ENCODE measurements around the gene OTOP2.
"Not testable (repeated sequence)": the region's sequence is repeated elsewhere in the genome, so short reads cannot be mapped to it uniquely, and the experiment has no call there.

OTOP2 gene

DNA sequence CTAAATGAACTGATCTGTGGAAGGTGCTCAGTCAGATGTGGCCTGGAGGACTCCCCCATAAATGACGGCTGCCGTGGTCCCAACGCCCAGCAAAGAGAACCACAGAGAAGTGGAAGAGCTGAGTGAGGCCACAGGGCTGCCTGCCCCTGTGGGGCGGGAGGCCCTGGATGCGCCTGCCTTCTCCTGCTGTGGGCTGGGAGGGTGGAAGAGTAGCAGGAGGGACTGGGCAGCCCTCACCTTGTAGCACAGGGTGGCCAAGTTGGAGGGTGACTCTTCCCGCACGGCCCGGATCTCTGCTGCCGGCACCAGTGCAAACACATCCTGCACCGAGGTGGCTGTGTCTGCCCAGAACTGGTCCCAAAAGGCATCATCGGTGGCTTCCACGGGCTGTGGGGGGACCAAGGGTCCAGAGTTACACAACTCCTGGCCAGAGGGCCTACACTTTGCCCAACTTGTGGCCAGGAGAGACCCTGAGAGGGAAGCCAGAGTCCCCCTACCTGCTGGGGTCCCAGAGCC lies 40.2 kb downstream of the OTOP2 start:
- TF ChIP-seq, protein P1, sequence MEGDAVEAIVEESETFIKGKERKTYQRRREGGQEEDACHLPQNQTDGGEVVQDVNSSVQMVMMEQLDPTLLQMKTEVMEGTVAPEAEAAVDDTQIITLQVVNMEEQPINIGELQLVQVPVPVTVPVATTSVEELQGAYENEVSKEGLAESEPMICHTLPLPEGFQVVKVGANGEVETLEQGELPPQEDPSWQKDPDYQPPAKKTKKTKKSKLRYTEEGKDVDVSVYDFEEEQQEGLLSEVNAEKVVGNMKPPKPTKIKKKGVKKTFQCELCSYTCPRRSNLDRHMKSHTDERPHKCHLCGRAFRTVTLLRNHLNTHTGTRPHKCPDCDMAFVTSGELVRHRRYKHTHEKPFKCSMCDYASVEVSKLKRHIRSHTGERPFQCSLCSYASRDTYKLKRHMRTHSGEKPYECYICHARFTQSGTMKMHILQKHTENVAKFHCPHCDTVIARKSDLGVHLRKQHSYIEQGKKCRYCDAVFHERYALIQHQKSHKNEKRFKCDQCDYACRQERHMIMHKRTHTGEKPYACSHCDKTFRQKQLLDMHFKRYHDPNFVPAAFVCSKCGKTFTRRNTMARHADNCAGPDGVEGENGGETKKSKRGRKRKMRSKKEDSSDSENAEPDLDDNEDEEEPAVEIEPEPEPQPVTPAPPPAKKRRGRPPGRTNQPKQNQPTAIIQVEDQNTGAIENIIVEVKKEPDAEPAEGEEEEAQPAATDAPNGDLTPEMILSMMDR (IDR thresholded peaks at IDR 0.05; ENCODE audit: extremely low read depth, missing control alignments): no peak
- no peak for DNase-seq (ENCODE audit: low spot score)

DNA sequence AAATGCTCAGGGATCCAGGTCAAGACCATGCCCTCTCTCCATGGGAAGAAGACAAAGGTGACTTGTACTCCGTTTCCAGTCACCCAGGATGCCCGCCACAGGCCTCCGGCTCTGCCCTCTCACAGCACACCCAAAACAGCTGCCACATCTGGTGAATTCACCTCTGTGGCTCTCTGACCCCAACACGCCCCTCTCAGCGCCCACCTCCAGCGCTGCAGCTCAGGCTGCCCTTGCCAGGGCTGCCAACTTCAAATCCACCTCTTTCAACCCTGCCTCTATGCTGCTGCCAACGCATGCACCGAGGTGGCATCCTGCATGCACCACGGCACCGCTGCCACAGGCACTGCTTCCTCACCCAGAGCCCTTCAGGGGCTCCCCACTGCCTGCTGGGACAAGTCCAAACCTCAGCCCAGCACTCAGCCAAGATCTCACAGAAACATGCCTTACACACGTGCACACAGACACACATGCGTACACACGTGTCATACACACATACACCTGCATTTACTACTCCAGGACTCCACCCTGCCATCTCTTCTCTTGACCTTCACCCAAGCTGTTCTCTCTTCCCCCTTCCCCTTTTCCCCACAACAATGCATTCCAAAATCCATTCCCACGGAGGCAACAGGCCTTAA lies 41.0 kb downstream of the OTOP2 start:
- DNase-seq (ENCODE audit: low spot score): no peak

DNA sequence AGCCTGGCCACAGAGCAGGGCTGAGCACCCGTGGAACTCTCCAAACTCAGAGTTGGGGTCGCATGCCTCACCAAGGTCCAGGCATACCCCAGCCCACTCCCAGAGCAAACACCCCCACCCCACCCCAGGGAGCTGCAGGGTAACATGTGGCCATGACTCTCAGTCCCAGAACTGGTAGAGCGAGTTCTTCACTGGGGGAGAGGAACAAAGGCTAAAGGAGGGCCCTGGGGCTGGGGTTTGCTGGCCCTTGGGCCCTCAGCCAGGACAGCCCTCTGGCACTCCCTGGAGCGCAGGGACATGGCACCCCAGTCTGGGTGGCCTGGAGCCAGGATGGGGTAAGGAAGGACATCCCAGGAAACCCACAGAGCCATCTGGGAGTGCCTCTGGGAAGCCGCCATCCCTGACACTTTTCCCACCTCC lies 44.3 kb downstream of the OTOP2 start:
- DNase-seq (ENCODE audit: low spot score): no peak
- TF ChIP-seq, protein P1 (IDR thresholded peaks at IDR 0.05; ENCODE audit: extremely low read depth, missing control alignments): no peak

More for the DNA sequence above, 41.0 kb downstream of the OTOP2 start:
- TF ChIP-seq, protein P1 (IDR thresholded peaks at IDR 0.05; ENCODE audit: extremely low read depth, missing control alignments): no peak

DNA sequence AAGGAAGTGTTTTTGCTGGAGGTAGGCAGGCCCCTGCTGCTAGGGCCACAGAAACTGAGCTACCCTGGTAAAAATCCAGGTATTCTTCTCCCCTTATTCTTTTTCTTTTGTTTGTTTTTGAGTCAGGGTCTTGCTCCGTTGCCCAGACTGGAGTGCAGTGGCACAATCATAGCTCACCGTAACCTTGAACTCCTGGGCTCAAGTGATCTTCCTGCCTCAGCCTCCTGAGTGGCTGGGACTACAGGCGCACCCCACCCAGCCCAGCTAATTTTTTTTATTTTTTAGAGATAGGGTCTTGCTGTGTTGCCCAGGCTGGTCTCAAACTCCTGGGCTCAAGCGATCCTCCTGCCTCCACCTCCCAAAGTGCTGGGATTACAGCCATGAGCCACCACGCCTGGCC lies 45.4 kb downstream of the OTOP2 start:
- not testable (repeated sequence) for DNase-seq (ENCODE audit: low spot score)

DNA sequence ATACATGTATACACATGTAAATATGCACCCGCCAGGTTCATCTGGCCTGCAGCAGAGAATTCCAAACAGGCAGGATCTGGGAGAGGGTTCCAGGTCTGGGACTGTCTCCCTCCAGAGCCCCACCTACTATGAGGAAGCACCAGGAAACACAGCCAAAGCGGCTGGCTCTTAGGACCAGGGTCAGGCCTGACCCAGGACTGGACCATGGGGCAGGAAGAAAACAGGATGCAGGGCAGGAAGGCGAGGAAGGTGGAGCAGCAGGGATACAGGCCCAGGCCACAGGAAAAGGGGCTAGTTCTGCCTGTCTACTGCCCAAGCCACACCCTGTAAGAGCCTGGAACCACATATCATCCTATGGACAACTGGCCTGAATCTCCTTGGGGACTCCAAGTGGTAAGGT lies 46.3 kb downstream of the OTOP2 start:
- no peak for DNase-seq (ENCODE audit: low spot score)
- TF ChIP-seq, protein P1 (IDR thresholded peaks at IDR 0.05; ENCODE audit: extremely low read depth, missing control alignments): no peak

DNA sequence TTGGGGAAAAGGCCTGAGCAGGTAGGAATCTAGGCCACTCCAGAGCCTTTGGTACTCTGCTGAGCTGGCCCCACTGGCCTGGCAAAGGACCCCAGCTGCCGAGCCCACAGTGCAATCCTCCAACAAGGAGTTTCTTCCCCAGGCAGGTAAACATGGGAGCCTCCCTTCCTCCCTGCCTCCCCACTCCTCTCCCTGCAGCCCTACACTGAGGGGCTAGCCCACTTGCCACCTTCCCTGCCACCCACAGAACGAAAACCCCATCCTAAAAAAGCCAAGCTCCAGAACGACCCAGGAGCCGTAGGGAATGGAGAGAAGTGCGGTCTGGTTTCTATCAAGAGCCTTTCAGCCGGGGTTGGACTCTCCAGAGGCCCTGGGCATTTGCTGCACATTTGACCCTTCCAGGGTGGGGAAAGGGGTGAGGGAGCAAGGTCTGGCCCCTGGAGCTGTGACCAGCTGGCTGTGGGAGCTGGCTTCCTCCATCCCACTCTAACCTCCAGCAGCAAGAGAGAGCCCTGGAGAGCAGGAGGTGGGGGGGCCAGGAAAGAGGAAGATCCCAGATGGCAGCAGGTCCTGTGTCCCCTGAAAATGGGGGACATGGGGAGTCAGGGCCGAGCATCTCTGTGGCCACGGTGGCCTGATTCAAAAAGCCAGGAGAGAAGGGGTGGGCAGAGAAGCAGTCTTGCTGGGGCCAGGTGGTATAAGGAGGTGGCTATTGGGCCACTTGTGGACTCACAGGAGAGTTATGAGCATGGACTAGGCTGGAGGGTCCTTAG lies 47.2 kb downstream of the OTOP2 start:
- TF ChIP-seq, protein P1 (IDR thresholded peaks at IDR 0.05; ENCODE audit: extremely low read depth, missing control alignments): no peak
- DNase-seq (ENCODE audit: low spot score): no peak

DNA sequence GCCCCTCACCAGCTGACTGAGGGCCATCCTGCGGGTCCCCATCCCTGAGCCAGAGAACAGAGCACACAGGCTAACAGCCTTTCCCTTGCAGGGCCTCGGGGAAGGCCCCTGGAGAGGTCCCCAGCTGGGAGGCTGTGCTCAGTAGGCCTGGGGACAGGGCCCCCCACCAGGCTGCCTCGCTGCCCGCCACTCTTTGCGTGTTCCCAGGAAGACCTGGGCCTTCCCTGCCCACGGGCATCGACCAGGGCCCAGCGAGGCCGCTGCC lies 47.7 kb downstream of the OTOP2 start:
- DNase-seq (ENCODE audit: low spot score): peak; percentile 49
- TF ChIP-seq, protein P1 (IDR thresholded peaks at IDR 0.05; ENCODE audit: extremely low read depth, missing control alignments): no peak
